Stimulated activated CD4-positive, alpha-beta T cell treated with anti-CD3 and anti-CD28 coated beads, TNF-alpha, amount 100 ng/mL, for 1 hour (primary cell): ENCODE measurements around the gene FMNL1.
"Not testable (repeated sequence)": the region's sequence is repeated elsewhere in the genome, so short reads cannot be mapped to it uniquely, and the experiment has no call there.

ENCODE experiments used
- DNase-seq, 3 donors: peaks; one replicate each; pipeline ENCODE4 v3.0.0-alpha.2; 2020; ENCODE audit warnings: low read depth in 3 of 3, low spot score in 1 of 3

The FMNL1 gene

GRCh38 chr17:45221081-45222013, at the start of gene FMNL1:
Gene FMNL1 (plus strand): TSS chr17:45221885. CDS start chr17:45222125, 240 bp downstream.
- no peak for DNase-seq

GRCh38 chr17:45172232-45172540, 49.5 kb upstream of the FMNL1 start:
- no peak for DNase-seq

GRCh38 chr17:45172541-45173286, 49.0 kb upstream of the FMNL1 start:
- DNase-seq = peak in 1 of 3 donors; percentile 24

- no peak for DNase-seq
These were observed 45.9 kb upstream of the FMNL1 start for GRCh38 chr17:45175759-45176115.

- DNase-seq = no peak
These were observed 44.1 kb upstream of the FMNL1 start for GRCh38 chr17:45177563-45177962.

GRCh38 chr17:45184144-45184543, 37.5 kb upstream of the FMNL1 start:
- DNase-seq = no peak

- no peak for DNase-seq
These were observed 34.8 kb upstream of the FMNL1 start for GRCh38 chr17:45186801-45187354.

- no peak for DNase-seq
These were observed 32.7 kb upstream of the FMNL1 start for GRCh38 chr17:45189009-45189408.

- no peak for DNase-seq
These were observed 31.0 kb upstream of the FMNL1 start for GRCh38 chr17:45190503-45191255.

- DNase-seq = no peak
These were observed 26.3 kb upstream of the FMNL1 start for GRCh38 chr17:45195424-45195823.

GRCh38 chr17:45197108-45197507, 24.6 kb upstream of the FMNL1 start:
- no peak for DNase-seq

- peak; percentile 60 to 90 (median 73) for DNase-seq
These were observed 23.9 kb upstream of the FMNL1 start for GRCh38 chr17:45197555-45198334.

GRCh38 chr17:45200701-45201100, 21.0 kb upstream of the FMNL1 start:
- no peak for DNase-seq

GRCh38 chr17:45201457-45201856, 20.2 kb upstream of the FMNL1 start:
- no peak for DNase-seq

GRCh38 chr17:45201880-45202279, 19.8 kb upstream of the FMNL1 start:
- not testable (repeated sequence) for DNase-seq

- peak in 2 of 3 donors; percentile 71 to 93 for DNase-seq
These were observed 2.6 kb upstream of the FMNL1 start for GRCh38 chr17:45218895-45219661.

- DNase-seq = no peak
These were observed 1.6 kb upstream of the FMNL1 start for GRCh38 chr17:45220079-45220478.

GRCh38 chr17:45222014-45222288, 266 bp downstream of the FMNL1 start:
- DNase-seq = no peak

- no peak for DNase-seq
These were observed 757 bp downstream of the FMNL1 start for GRCh38 chr17:45222289-45222995.
